NK-92 (cell line): ENCODE measurements around the gene TFAP2A.

Source experiments
- DNase-seq: peaks from one replicate; lab custom pipeline; 2025; ENCODE audit not compliant: unreplicated experiment; lab: John Stamatoyannopoulos, UW

Gene TFAP2A

GRCh38 chr6:10414756-10415616, at the start of gene TFAP2A:
Gene TFAP2A, minus strand, starts transcription at chr6:10415074. Its CDS starts 83 bp downstream, at chr6:10414991.
- DNase-seq = no peak

GRCh38 chr6:10463491-10464481, 48.9 kb upstream of the TFAP2A start:
- DNase-seq = no peak

GRCh38 chr6:10463040-10463439, 48.2 kb upstream of the TFAP2A start:
- no peak for DNase-seq

GRCh38 chr6:10461850-10462249, 47.0 kb upstream of the TFAP2A start:
- DNase-seq = no peak

GRCh38 chr6:10460096-10460495, 45.2 kb upstream of the TFAP2A start:
- no peak for DNase-seq

GRCh38 chr6:10458287-10458686, 43.4 kb upstream of the TFAP2A start:
- no peak for DNase-seq

GRCh38 chr6:10453596-10453995, 38.7 kb upstream of the TFAP2A start:
- DNase-seq = no peak

GRCh38 chr6:10451828-10452509, 37.1 kb upstream of the TFAP2A start:
- DNase-seq = no peak

GRCh38 chr6:10451394-10451793, 36.5 kb upstream of the TFAP2A start:
- no peak for DNase-seq

GRCh38 chr6:10449751-10450150, 34.9 kb upstream of the TFAP2A start:
- DNase-seq = no peak

GRCh38 chr6:10448096-10448495, 33.2 kb upstream of the TFAP2A start:
- DNase-seq = no peak

GRCh38 chr6:10446548-10446947, 31.7 kb upstream of the TFAP2A start:
- no peak for DNase-seq

GRCh38 chr6:10441655-10442009, 26.8 kb upstream of the TFAP2A start:
- DNase-seq = no peak

GRCh38 chr6:10441004-10441654, 26.3 kb upstream of the TFAP2A start:
- no peak for DNase-seq

GRCh38 chr6:10437891-10438290, 23.0 kb upstream of the TFAP2A start:
- DNase-seq = no peak

- no peak for DNase-seq
These were observed 19.4 kb upstream of the TFAP2A start for GRCh38 chr6:10434235-10434634.

GRCh38 chr6:10433322-10433721, 18.4 kb upstream of the TFAP2A start:
- DNase-seq = no peak

- no peak for DNase-seq
These were observed 16.7 kb upstream of the TFAP2A start for GRCh38 chr6:10431423-10432164.

GRCh38 chr6:10429638-10430427, 15.0 kb upstream of the TFAP2A start:
- DNase-seq = no peak
